Measurements from ENCODE around the gene RASA3.
A peak's percentile ranks its signal among the peaks of the same experiment; 100 is the strongest.
"Not testable (repeated sequence)": the region's sequence is repeated elsewhere in the genome, so short reads cannot be mapped to it uniquely, and the experiment has no call there.

Gene RASA3

GRCh38 chr13:114155926-114156883 lies 23.8 kb upstream of the RASA3 start:
- DNase-seq = no peak

- no peak for DNase-seq
Observed at GRCh38 chr13:114155320-114155719, 22.9 kb upstream of the RASA3 start.

GRCh38 chr13:114154476-114154875 lies 22.1 kb upstream of the RASA3 start:
- no peak for DNase-seq

- DNase-seq = no peak
Observed at GRCh38 chr13:114153485-114154080, 21.2 kb upstream of the RASA3 start.

- DNase-seq = no peak
Observed at GRCh38 chr13:114152831-114153371, 20.5 kb upstream of the RASA3 start.

GRCh38 chr13:114152285-114152645 lies 19.8 kb upstream of the RASA3 start:
- DNase-seq = no peak

GRCh38 chr13:114151565-114152284 lies 19.3 kb upstream of the RASA3 start:
- DNase-seq = peak in 1 of 4 experiments; percentile 35

GRCh38 chr13:114151031-114151430 lies 18.6 kb upstream of the RASA3 start:
- DNase-seq = no peak

GRCh38 chr13:114149774-114150740 lies 17.6 kb upstream of the RASA3 start:
- DNase-seq = no peak

- DNase-seq = not testable (repeated sequence)
Observed at GRCh38 chr13:114148886-114149285, 16.5 kb upstream of the RASA3 start.

- peak in 3 of 4 experiments; percentile 51 to 79 (median 70) for DNase-seq
Observed at GRCh38 chr13:114148521-114148855, 16.1 kb upstream of the RASA3 start.

- no peak for DNase-seq
Observed at GRCh38 chr13:114147803-114148520, 15.5 kb upstream of the RASA3 start.

- no peak for DNase-seq
Observed at GRCh38 chr13:114146629-114147028, 14.2 kb upstream of the RASA3 start.

GRCh38 chr13:114146173-114146572 lies 13.8 kb upstream of the RASA3 start:
- DNase-seq = no peak

GRCh38 chr13:114145722-114146121 lies 13.3 kb upstream of the RASA3 start:
- no peak for DNase-seq

GRCh38 chr13:114145256-114145655 lies 12.8 kb upstream of the RASA3 start:
- no peak for DNase-seq

GRCh38 chr13:114144606-114145244 lies 12.3 kb upstream of the RASA3 start:
- DNase-seq = no peak

- DNase-seq = no peak
Observed at GRCh38 chr13:114143806-114144605, 11.6 kb upstream of the RASA3 start.

GRCh38 chr13:114142640-114143490 lies 10.4 kb upstream of the RASA3 start:
- DNase-seq = peak in 2 of 4 experiments; percentile 71 to 81
